Measurements from ENCODE around the gene ZAP70.

- no peak for TF ChIP-seq EZH2 (IDR thresholded peaks at IDR 0.05)
- TF ChIP-seq POLR2AphosphoS5 (IDR thresholded peaks at IDR 0.05; ENCODE audit: borderline replicate concordance, low read depth, low read length) = no peak
- TF ChIP-seq FOXP2 (optimal IDR thresholded peaks at IDR 0.05; ENCODE audit: control extremely low read depth, extremely low read length, insufficient read depth) = no peak
Observed at GRCh38 chr2:97734061-97735051, 21.0 kb downstream of the ZAP70 start.

Data from SK-N-MC (cell line).